Mesenchymal stem cell (in vitro differentiated cells and primary cell): ENCODE data around the gene AANAT.

Experiments
- DNase-seq: peaks from one replicate; pipeline ENCODE4 v3.0.0-alpha.2; 2013
- H2AFZ ChIP-seq: one replicate; pipeline ENCODE4 v1.6.1; 2013; ENCODE audit warnings: low read depth, mild to moderate bottlenecking, control low read depth, inconsistent platforms, low read length, moderate library complexity
- H2AK5ac ChIP-seq: 2 replicates; pipeline ENCODE4 v1.6.1; 2013; ENCODE audit warnings: low read length, moderate library complexity, mild to moderate bottlenecking, inconsistent platforms; ENCODE audit not compliant: severe bottlenecking
- H2BK120ac ChIP-seq: one replicate; pipeline ENCODE4 v1.6.1; 2013; ENCODE audit warnings: low read depth, mild to moderate bottlenecking, inconsistent platforms, low read length, moderate library complexity
- H2BK12ac ChIP-seq, 2 experiments: one replicate each; pipeline ENCODE4 v1.6.1; 2013; ENCODE audit warnings: inconsistent platforms in 2 of 2, low read length in 2 of 2, mild to moderate bottlenecking in 2 of 2, moderate library complexity in 2 of 2, control low read depth in 1 of 2
- H2BK15ac ChIP-seq: one replicate; pipeline ENCODE4 v1.6.1; 2013; ENCODE audit warnings: mild to moderate bottlenecking, low read depth, inconsistent platforms; ENCODE audit not compliant: poor library complexity, severe bottlenecking
- H2BK5ac ChIP-seq: 2 replicates; pipeline ENCODE4 v1.6.1; 2013; ENCODE audit warnings: low read depth, mild to moderate bottlenecking, low read length, control low read depth, inconsistent platforms; ENCODE audit not compliant: poor library complexity, severe bottlenecking
- H3K14ac ChIP-seq, 2 experiments: one replicate each; pipeline ENCODE4 v1.6.1; 2013; ENCODE audit warnings: inconsistent platforms in 2 of 2, low read length in 2 of 2, control low read depth in 1 of 2, mild to moderate bottlenecking in 1 of 2, moderate library complexity in 1 of 2
- H3K18ac ChIP-seq, 2 experiments: one replicate each; pipeline ENCODE4 v1.6.1; 2013; ENCODE audit warnings: inconsistent platforms in 2 of 2, low read length in 2 of 2, control low read depth in 1 of 2, low read depth in 1 of 2, mild to moderate bottlenecking in 1 of 2
- H3K23ac ChIP-seq, 2 experiments: one replicate each; pipeline ENCODE4 v1.6.1; 2013; ENCODE audit warnings: inconsistent platforms in 2 of 2, low read length in 2 of 2, mild to moderate bottlenecking in 2 of 2, moderate library complexity in 2 of 2, control low read depth in 1 of 2
- H3K27ac ChIP-seq: 2 replicates; pipeline ENCODE4 v1.5.1; 2013; ENCODE audit warnings: mild to moderate bottlenecking, moderate library complexity, low read length, control low read depth, inconsistent platforms; ENCODE audit not compliant: poor library complexity, severe bottlenecking
- H3K27me3 ChIP-seq, 2 experiments: 2 replicates each; pipeline versions ENCODE4 v1.6.1 to v1.7.0; 2013; ENCODE audit warnings: low read length in 2 of 2, mild to moderate bottlenecking in 2 of 2, moderate library complexity in 2 of 2, control low read depth in 1 of 2, inconsistent platforms in 1 of 2; ENCODE audit not compliant: control insufficient read depth in 1 of 2, insufficient read depth in 1 of 2
- H3K36me3 ChIP-seq, 2 experiments: 2 replicates each; pipeline versions ENCODE4 v1.6.1 to v1.7.0; 2013; ENCODE audit warnings: low read length in 2 of 2, control low read depth in 1 of 2, inconsistent platforms in 1 of 2, low read depth in 1 of 2, mild to moderate bottlenecking in 1 of 2; ENCODE audit not compliant: insufficient read depth in 2 of 2, control insufficient read depth in 1 of 2
- H3K4ac ChIP-seq, 2 experiments: one replicate each; pipeline ENCODE4 v1.6.1; 2013; ENCODE audit warnings: inconsistent platforms in 2 of 2, low read length in 2 of 2, mild to moderate bottlenecking in 2 of 2, moderate library complexity in 2 of 2, control low read depth in 1 of 2, low read depth in 1 of 2
- H3K4me1 ChIP-seq: 2 replicates; pipeline ENCODE4 v1.6.1; 2013; ENCODE audit warnings: low read depth, low read length, control low read depth; ENCODE audit not compliant: control insufficient read depth, insufficient read depth
- H3K4me2 ChIP-seq: 2 replicates; pipeline ENCODE4 v1.6.1; 2013; ENCODE audit warnings: low read length, mild to moderate bottlenecking, inconsistent platforms; ENCODE audit not compliant: poor library complexity, severe bottlenecking
- H3K4me3 ChIP-seq, 2 experiments: 2 replicates each; pipeline versions ENCODE4 v1.5.1 to v1.7.0; 2013; ENCODE audit warnings: low read length in 2 of 2, mild to moderate bottlenecking in 2 of 2, control low read depth in 1 of 2, low read depth in 1 of 2; ENCODE audit not compliant: insufficient read depth in 1 of 2
- H3K79me1 ChIP-seq: replicated peaks from 2 replicates; pipeline ENCODE4 v1.6.1; 2013; ENCODE audit warnings: mild to moderate bottlenecking, control low read depth, low read length, inconsistent platforms; ENCODE audit not compliant: poor library complexity, severe bottlenecking
- H3K9ac ChIP-seq: 2 replicates; pipeline ENCODE4 v1.7.0; 2013; ENCODE audit warnings: mild to moderate bottlenecking, low read length, moderate library complexity
- H3K9me3 ChIP-seq: 2 replicates; pipeline ENCODE4 v1.7.0; 2013; ENCODE audit warnings: mild to moderate bottlenecking, low read length; ENCODE audit not compliant: control insufficient read depth
- H4K8ac ChIP-seq: one replicate; pipeline ENCODE4 v1.6.1; 2013; ENCODE audit warnings: inconsistent platforms, mild to moderate bottlenecking, low read length, moderate library complexity
- H4K91ac ChIP-seq: one replicate; pipeline ENCODE4 v1.6.1; 2013; ENCODE audit warnings: mild to moderate bottlenecking, low read length, inconsistent platforms
- WGBS: methylation state at CpG from one replicate; pipeline ENCODE4 v1.1.7; 2013; ENCODE audit warnings: mixed read lengths; 5-methylcytosine and 5-hydroxymethylcytosine counted together

AANAT gene

DNA sequence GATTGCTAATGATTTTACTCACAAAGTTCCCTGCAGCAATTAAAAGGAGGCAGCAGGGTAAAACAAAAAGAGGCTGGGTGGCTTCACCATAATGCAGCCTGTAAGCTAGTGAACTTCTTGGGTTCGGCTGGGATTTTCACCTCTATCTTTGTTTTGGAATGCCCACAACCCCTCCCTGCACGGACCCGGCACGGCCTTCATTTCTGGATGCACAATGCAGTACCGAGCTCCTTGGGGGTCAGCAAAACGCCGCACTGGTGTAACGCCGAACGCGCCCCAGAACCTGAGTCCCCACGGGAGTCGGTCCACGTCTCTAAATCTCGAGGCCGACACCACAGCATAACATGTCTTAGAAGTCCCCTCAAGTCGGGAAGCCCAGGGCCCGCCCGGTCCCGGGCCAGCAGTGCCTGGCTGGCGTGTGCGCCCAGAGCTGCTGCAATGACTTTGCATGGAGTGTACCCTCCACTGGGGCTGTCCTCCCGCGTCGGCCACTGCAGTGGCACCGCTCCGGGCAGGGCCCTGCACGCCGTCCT is 15.2 kb upstream of the AANAT start:
- Histone ChIP-seq H2BK5ac (no peak overlapping the region), H3K14ac (peak overlapping the region in 1 of 2 experiments; percentile 98), H3K18ac (peak overlapping the region in 1 of 2 experiments; percentile 95), H2BK120ac (no peak overlapping the region), H2BK15ac (no peak overlapping the region), H3K9me3 (no peaks in the 10 kb centered on the region), H3K4me1 (peaks cover 15% of the 10 kb centered on the region), H2AK5ac (no peak overlapping the region), H3K9ac (peak overlapping the region; percentile 83), H3K4me3 (peak overlapping the region; percentile 82 to 98), H2BK12ac (no peak overlapping the region), H4K8ac (no peak overlapping the region), H3K27me3 (no peaks in the 10 kb centered on the region), H3K23ac (peak overlapping the region in 1 of 2 experiments; percentile 93), H4K91ac (no peak overlapping the region), H2AFZ (peak overlapping the region; percentile 95), H3K4me2 (peak overlapping the region; percentile 99), H3K27ac (no peak overlapping the region), H3K36me3 (peaks cover 0 to 2% of the 10 kb centered on the region in 2 experiments), H3K79me1 (peaks cover 22% of the 10 kb centered on the region), H3K4ac (no peak overlapping the region)
- DNase-seq: peak; percentile 44
- WGBS: 2% methylated on average over 29 of the region's 29 CpGs

DNA sequence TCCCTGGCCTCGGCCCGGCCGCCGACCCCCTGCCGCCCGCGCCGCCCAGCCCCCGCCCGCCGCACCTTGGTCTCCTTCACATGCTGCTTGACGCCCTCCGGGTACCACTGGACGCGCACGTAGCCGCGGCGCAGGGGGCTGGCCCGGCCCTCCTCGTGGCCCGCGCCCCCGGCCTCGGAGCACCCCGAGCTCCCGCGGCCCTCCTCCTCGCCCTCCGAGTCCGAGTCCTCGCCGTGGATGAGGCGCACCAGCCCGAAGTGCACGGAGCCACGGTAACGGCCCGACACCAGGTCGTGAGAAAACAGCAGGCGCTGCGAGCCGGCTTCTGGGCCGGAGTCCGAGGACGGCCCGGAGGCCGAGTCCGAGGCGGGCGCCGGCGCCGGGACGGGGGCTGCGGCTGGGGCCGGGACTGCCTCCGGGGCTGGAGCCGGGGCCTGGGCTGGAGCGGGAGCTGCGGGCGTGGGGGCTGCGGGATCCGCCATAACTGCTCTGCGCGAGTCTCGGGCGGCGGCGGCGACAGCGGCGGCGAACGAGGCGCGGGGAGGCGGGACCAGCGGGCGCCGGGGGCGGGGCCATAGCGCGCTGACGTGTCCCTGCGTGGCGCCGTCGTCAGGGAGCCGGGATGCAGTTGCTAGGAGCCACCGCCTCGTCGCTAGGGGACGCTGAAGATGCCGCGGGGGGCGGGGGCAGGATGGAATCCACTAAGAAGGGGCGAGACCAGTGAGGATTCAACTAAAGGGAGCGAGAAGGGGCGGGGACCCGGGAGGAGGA is 14.6 kb upstream of the AANAT start, which contains the start of gene UBE2O:
UBE2O (minus strand) TSS at position 493 of the 771 bp plus-strand sequence; CDS start at position 482, 11 bp downstream.
- Histone ChIP-seq H3K14ac (peak within 1 kb of the TSS in 1 of 2 experiments; percentile 98), H2BK5ac (no peak within 1 kb of the TSS)
- WGBS: under 1% methylated on average over 95 of the region's 101 CpGs

GRCh38 chr17:76453431-76453743 is 14.0 kb upstream of the AANAT start:
- H3K14ac ChIP-seq: no peak overlapping the region
- H2AFZ ChIP-seq: no peak overlapping the region
- no peak overlapping the region for H2BK12ac ChIP-seq
- H4K91ac ChIP-seq: no peak overlapping the region
- H4K8ac ChIP-seq: no peak overlapping the region
- DNase-seq: no peak
- no peak overlapping the region for H3K4ac ChIP-seq
- H3K9me3 ChIP-seq: no peaks in the 10 kb centered on the region
- no peak overlapping the region for H2AK5ac ChIP-seq
- no peak overlapping the region for H3K4me2 ChIP-seq
- H3K9ac ChIP-seq: no peak overlapping the region
- H3K27ac ChIP-seq: no peak overlapping the region
- H3K4me3 ChIP-seq: peak overlapping the region in 1 of 2 experiments; percentile 98
- peaks cover 0 to 2% of the 10 kb centered on the region in 2 experiments for H3K36me3 ChIP-seq
- no peak overlapping the region for H2BK15ac ChIP-seq
- no peak overlapping the region for H2BK5ac ChIP-seq
- WGBS: 54% methylated on average over 5 of the region's 6 CpGs
- peaks cover 13% of the 10 kb centered on the region for H3K4me1 ChIP-seq
- no peak overlapping the region for H3K18ac ChIP-seq
- H3K27me3 ChIP-seq: no peaks in the 10 kb centered on the region
- H3K79me1 ChIP-seq: peaks cover 16% of the 10 kb centered on the region
- H2BK120ac ChIP-seq: no peak overlapping the region
- H3K23ac ChIP-seq: no peak overlapping the region

More for the DNA sequence above, 14.6 kb upstream of the AANAT start, which contains the start of gene UBE2O:
- Histone ChIP-seq H3K4me1 (peaks cover 13% of the 10 kb centered on the region), H2AK5ac (no peak within 1 kb of the TSS), H3K4me2 (peak within 1 kb of the TSS; percentile 99), H3K27ac (no peak within 1 kb of the TSS), H4K91ac (no peak within 1 kb of the TSS), H2AFZ (peak within 1 kb of the TSS; percentile 95), H3K23ac (peak within 1 kb of the TSS in 1 of 2 experiments; percentile 93), H2BK12ac (peak within 1 kb of the TSS in 1 of 2 experiments; percentile 80), H2BK120ac (peak within 1 kb of the TSS; percentile 49), H2BK15ac (peak within 1 kb of the TSS; percentile 80), H3K9me3 (no peaks in the 10 kb centered on the region), H4K8ac (no peak within 1 kb of the TSS), H3K18ac (peak within 1 kb of the TSS; percentile 75 to 95), H3K79me1 (peaks cover 20% of the 10 kb centered on the region), H3K4me3 (peak within 1 kb of the TSS; percentile 82 to 98), H3K36me3 (peaks cover 0 to 2% of the 10 kb centered on the region in 2 experiments), H3K9ac (peak within 1 kb of the TSS; percentile 83), H3K27me3 (no peaks in the 10 kb centered on the region), H3K4ac (peak within 1 kb of the TSS in 1 of 2 experiments; percentile 84)
- DNase-seq: peak; percentile 86
